Measurements from ENCODE around the gene VPS13D. TPM values are rescaled to one million over a fixed set of nuclear protein-coding genes. Genes with fewer than 3 reads are reported as not detected.

VPS13D gene
- total and polyA plus RNA-seq, 4 donors: 38.5 to 72.2 (median 46.0) TPM

DNA sequence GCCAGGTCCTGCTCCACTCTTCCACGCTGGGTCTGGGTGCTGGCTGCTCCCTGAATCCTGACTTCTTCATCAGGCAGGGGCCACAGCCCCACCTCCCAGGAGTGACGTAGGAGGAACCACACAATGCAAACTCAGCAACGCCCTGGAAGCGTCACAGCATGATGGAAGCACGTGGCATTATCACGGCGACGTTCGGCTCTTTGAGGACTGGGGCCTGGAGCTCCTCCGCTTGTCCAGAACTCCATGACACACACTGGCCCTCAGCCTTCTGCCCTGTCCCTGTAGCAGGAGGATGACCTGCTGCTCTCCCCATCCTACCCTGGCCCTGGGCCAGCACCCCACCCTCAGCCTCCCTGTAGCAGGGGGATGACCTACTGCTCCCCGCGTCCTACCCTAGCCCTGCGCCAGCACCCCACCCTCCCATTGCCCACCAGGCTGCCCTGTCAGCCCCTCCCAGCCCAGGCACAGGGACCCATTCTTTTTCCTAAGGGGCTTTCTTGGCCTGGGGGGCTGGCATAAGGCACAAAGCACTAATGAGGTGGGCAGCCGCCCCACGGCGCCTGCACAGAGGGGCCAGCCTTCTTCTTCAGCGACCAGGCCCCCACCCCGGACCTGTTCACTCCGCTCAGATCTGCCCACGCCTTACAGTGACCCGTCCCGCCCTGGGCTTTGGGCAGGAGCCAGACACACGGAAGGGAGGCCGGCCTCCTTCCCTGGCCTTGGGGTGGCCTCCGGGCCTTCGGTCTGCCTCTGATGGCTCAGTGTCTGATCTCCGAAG is 322.5 kb downstream of the VPS13D start:
- no peaks in the 10 kb centered on the region for H3K9me3 ChIP-seq (ENCODE audit: control insufficient read depth, insufficient read depth, low read length)
- H3K36me3 ChIP-seq (ENCODE audit: control insufficient read depth, insufficient read depth, low read length): no peaks in the 10 kb centered on the region
- H3K4me1 ChIP-seq (ENCODE audit: control insufficient read depth, insufficient read depth, low read length): peaks cover 76% of the 10 kb centered on the region
- H3K4me3 ChIP-seq (ENCODE audit: low read depth, low read length): no peak overlapping the region
- H3K27me3 ChIP-seq (ENCODE audit: control insufficient read depth, insufficient read depth, low read length): no peaks in the 10 kb centered on the region
- WGBS (ENCODE audit: insufficient coverage): 61% methylated on average over 27 of the region's 27 CpGs
- H3K27ac ChIP-seq (ENCODE audit: low read depth, low read length): peak overlapping the region; percentile 78
- DNase-seq (ENCODE audit: low read depth in 4 of 6, low spot score in 6 of 6): no peak

DNA sequence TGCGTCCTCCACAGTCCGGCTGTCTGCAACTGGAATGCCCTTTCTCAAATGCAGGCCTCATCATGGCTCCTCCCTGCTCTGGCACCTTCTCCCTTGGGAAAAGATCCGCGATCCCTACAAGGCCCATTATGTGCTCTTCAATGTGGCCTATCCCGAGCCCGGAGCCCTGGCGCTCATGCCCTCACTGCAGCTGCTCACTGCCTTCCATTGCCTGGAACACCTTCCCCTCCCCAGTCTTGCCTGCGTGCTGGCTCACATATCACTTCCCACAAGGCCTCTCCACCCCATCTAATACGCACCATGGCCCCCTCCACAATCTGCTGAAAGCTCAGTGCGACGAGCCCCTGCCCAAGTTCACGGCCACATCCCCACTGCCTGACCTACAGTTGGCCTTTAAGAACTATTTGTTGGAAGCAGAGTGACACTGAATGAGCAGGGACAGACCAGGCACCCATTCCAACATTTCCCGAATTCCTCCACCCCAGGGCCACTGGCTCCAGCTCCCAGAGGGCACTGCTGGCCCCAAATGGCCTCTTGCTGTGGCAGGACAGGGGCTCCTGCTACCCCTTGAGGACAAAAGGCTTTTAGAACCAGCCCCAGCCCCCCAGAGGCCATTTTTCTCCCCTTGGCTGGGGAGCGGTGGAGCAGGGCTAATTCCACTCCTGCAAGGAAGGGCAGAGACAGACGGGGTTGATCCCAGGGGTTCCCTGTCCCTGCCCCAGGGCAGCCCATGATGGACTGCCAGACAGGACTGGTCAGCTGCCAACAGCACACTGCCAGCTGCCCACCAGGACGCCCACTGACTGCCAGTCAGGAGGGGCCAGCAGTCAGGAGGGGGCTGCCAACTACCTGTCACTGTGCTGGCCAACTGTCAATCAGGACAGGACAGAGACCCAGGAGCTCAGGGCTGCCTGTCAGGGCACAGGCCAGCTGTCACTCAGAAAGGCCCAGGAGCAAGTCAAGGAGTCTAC is 323.4 kb downstream of the VPS13D start:
- 45% methylated on average over 16 of the region's 16 CpGs for WGBS (ENCODE audit: insufficient coverage)
- H3K27ac ChIP-seq (ENCODE audit: low read depth, low read length): peak overlapping the region; percentile 78
- H3K4me3 ChIP-seq (ENCODE audit: low read depth, low read length): no peak overlapping the region
- DNase-seq (ENCODE audit: low read depth in 4 of 6, low spot score in 6 of 6): peak in 2 of 6 donors; percentile 47 to 75
- no peaks in the 10 kb centered on the region for H3K27me3 ChIP-seq (ENCODE audit: control insufficient read depth, insufficient read depth, low read length)
- H3K4me1 ChIP-seq (ENCODE audit: control insufficient read depth, insufficient read depth, low read length): peaks cover 73% of the 10 kb centered on the region
- H3K36me3 ChIP-seq (ENCODE audit: control insufficient read depth, insufficient read depth, low read length): no peaks in the 10 kb centered on the region
- no peaks in the 10 kb centered on the region for H3K9me3 ChIP-seq (ENCODE audit: control insufficient read depth, insufficient read depth, low read length)

DNA sequence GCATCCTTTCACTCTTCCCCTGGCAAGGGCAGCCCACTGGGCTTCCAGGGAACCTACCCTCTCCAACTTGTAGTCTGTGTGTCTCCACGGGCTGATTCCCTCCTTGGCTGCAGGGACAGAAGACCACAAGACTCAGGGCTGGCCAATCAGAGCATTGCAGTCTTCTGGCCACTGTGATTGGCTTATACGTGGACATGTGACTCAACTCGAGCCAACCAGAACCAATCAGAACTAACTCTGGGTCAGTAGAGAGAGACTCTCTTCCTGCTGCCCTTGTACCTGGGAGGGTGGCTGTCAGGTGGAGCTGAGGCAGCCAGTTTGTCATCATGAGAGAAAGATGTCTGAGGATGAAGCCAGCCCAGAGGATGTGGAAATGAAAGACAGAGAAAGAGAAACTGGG is 324.1 kb downstream of the VPS13D start:
- no peak for DNase-seq (ENCODE audit: low read depth in 4 of 6, low spot score in 6 of 6)
- Histone ChIP-seq H3K27ac (ENCODE audit: low read depth, low read length) (peak overlapping the region; percentile 78), H3K9me3 (ENCODE audit: control insufficient read depth, insufficient read depth, low read length) (no peaks in the 10 kb centered on the region), H3K4me1 (ENCODE audit: control insufficient read depth, insufficient read depth, low read length) (peaks cover 70% of the 10 kb centered on the region), H3K27me3 (ENCODE audit: control insufficient read depth, insufficient read depth, low read length) (no peaks in the 10 kb centered on the region), H3K36me3 (ENCODE audit: control insufficient read depth, insufficient read depth, low read length) (no peaks in the 10 kb centered on the region), H3K4me3 (ENCODE audit: low read depth, low read length) (no peak overlapping the region)
- 85% methylated on average over 3 of the region's 3 CpGs for WGBS (ENCODE audit: insufficient coverage)

DNA sequence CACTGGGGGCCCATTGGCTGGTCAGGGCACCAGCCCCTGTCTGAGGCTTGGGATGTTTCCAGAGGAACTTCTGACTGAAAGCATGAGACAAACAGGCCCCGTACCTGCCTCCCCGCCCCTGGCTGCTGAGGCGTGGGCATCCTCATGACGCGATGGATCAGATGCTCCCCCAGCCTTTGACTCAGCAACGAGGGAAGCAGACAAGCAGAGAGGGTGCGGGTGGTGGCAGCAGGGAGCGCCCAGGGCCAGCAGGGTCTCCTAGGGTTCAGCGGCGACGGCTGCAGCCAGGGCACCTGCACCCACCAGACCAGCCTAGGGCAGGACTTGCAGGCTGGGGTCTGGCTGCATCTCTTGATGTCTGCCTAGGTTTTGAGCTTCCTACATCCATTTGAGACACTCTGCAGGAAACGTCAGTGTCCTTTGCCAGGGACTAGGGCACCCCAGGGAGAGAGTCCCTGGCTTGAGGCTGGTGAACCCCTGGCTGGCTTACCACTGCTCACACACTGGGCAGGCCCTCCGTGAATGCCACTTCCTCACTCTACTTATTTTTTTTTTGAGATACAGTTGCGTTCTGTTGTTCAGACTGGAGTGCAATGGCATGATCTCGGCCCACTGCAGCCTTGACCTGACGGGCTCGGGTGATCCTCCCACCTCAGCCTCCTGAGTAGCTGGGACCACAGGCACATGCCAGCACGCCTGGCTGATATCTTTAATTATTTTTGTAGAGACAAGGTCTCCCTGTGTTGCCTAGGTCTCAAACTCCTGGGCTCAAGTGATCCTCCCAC is 324.9 kb downstream of the VPS13D start:
- Histone ChIP-seq H3K4me3 (ENCODE audit: low read depth, low read length) (no peak overlapping the region), H3K27me3 (ENCODE audit: control insufficient read depth, insufficient read depth, low read length) (no peaks in the 10 kb centered on the region), H3K27ac (ENCODE audit: low read depth, low read length) (peak overlapping the region; percentile 89), H3K36me3 (ENCODE audit: control insufficient read depth, insufficient read depth, low read length) (no peaks in the 10 kb centered on the region), H3K9me3 (ENCODE audit: control insufficient read depth, insufficient read depth, low read length) (no peaks in the 10 kb centered on the region), H3K4me1 (ENCODE audit: control insufficient read depth, insufficient read depth, low read length) (peaks cover 63% of the 10 kb centered on the region)
- DNase-seq (ENCODE audit: low read depth in 4 of 6, low spot score in 6 of 6): no peak
- WGBS (ENCODE audit: insufficient coverage): 92% methylated on average over 17 of the region's 18 CpGs

DNA sequence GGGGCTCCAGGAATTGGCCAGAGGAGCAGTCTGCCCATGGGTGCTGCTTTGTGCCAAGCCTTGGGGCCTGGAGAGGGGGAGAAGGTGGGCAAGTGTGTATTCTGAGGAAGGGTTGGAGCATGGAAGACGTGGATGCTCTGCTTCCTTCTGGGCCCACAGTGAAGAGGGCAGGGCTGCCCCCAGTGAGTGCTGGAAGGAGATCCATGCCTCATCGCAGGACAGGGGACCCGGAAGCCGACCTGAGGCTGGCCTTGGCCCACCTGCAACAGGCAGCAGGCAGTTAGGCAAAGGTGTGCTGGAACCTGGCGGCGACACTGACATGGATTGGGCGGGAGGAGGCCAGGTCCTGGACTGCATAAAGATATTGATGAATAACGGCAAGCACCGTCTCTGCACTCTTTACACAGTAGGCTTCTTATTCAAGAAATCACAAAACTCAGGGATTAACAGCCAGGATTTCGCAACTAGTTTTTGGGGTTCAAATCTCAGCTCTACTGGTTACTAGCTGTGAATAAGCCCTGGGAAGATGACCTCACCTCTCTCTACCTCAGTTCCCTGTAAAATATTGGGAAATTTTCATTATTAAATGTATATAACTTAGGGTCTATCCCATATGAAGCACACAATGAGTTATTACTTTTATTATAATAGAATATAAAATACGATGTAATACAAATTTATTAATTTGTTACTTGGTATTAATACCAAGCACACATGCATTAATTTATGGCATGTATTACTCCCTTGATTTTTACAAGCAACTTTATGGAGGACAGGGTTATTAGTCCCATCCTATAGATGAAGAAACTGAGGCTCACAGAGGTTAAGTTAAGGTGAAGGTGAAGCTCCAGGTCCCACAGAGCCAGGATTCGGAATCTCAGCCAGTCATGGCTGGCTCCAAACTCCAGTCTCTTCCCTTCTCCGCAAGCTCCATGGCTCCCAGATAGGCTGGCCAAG is 325.9 kb downstream of the VPS13D start:
- Histone ChIP-seq H3K4me1 (ENCODE audit: control insufficient read depth, insufficient read depth, low read length) (peaks cover 56% of the 10 kb centered on the region), H3K36me3 (ENCODE audit: control insufficient read depth, insufficient read depth, low read length) (no peaks in the 10 kb centered on the region), H3K27me3 (ENCODE audit: control insufficient read depth, insufficient read depth, low read length) (no peaks in the 10 kb centered on the region), H3K9me3 (ENCODE audit: control insufficient read depth, insufficient read depth, low read length) (no peaks in the 10 kb centered on the region), H3K4me3 (ENCODE audit: low read depth, low read length) (no peak overlapping the region), H3K27ac (ENCODE audit: low read depth, low read length) (peak overlapping the region; percentile 89)
- DNase-seq (ENCODE audit: low read depth in 4 of 6, low spot score in 6 of 6): no peak
- 92% methylated on average over 7 of the region's 13 CpGs for whole genome bisulfite sequencing (ENCODE audit: insufficient coverage)

DNA sequence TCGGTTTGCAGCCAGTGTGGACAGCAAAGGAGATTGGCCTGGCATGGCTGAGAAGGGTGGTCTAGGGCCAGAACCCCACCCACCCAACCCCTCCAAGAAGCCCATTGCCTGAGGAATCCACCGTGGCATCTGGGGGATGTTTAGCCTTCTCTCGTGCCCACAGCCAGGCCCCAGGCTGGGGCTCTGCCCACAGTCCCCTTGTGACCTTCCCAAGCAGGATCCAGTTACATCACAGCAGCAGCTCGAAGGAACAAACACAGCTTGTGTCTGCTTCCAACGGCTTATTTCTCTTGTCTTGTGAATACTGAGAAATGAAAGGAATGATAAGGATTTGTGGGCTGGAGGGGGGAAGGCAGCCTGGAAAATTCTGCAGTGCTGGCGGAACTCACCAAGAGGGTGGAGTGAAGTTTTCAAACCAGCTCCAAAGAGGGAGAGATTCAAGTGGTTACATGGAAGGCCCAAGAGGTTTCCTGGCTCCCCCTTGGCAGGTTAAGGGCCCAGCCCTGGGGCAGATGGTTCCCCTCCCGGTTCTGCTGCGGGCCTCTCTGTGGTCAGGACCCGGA is 326.6 kb downstream of the VPS13D start:
- no peak overlapping the region for H3K4me3 ChIP-seq (ENCODE audit: low read depth, low read length)
- no peaks in the 10 kb centered on the region for H3K27me3 ChIP-seq (ENCODE audit: control insufficient read depth, insufficient read depth, low read length)
- H3K36me3 ChIP-seq (ENCODE audit: control insufficient read depth, insufficient read depth, low read length): no peaks in the 10 kb centered on the region
- H3K9me3 ChIP-seq (ENCODE audit: control insufficient read depth, insufficient read depth, low read length): no peaks in the 10 kb centered on the region
- H3K27ac ChIP-seq (ENCODE audit: low read depth, low read length): peak overlapping the region; percentile 89
- DNase-seq (ENCODE audit: low read depth in 4 of 6, low spot score in 6 of 6): peak in 1 of 6 donors; percentile 81
- 54% methylated on average over 6 of the region's 9 CpGs for WGBS (ENCODE audit: insufficient coverage)
- H3K4me1 ChIP-seq (ENCODE audit: control insufficient read depth, insufficient read depth, low read length): peaks cover 56% of the 10 kb centered on the region

DNA sequence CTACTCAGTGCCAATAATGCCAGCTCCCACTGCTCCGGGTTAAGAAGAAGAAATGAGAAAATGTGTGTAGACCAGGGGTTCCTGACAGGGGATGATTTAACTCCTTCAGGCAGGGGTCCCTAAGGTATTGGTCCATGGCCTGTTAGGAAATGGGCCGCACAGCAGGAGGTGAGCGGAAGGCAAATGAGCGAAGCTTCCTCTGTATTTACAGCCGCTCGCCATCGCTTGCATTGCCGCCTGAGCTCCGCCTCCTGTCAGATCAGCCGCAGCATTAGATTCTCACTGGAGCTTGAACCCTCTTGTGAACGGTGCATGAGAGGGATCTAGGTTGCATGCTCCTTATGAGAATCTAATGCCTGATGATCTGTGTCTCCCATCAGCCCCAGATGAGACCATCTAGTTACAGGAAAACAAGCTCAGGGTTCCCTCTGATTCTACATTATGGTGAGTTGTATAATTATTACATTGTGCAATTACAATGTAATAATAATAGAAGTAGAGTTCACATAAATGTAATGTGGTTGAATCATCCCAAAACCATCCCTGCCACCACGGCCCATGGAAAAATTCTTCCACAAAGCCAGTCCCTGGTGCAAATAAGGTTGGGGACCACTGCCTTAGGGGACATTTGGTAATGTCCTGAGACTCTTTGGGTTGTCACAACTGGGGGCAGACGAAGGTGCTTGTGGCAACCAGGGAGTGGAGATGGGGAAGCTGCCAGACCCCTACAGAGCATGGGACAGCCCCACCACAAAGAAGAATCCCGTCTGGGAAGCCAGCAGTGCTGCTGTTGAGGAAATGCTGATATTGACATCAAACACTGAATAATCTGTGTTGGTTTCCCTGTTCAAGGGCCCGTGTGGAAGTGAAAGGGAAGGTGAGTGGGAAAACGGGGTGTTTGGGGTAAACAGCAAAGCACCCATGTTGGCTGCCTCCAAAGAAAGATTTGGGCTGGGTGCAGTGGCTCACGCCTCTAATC is 327.4 kb downstream of the VPS13D start:
- Histone ChIP-seq H3K4me3 (ENCODE audit: low read depth, low read length) (no peak overlapping the region), H3K27ac (ENCODE audit: low read depth, low read length) (peak overlapping the region; percentile 89), H3K9me3 (ENCODE audit: control insufficient read depth, insufficient read depth, low read length) (no peaks in the 10 kb centered on the region), H3K4me1 (ENCODE audit: control insufficient read depth, insufficient read depth, low read length) (peaks cover 53% of the 10 kb centered on the region), H3K36me3 (ENCODE audit: control insufficient read depth, insufficient read depth, low read length) (no peaks in the 10 kb centered on the region), H3K27me3 (ENCODE audit: control insufficient read depth, insufficient read depth, low read length) (no peaks in the 10 kb centered on the region)
- 88% methylated on average over 11 of the region's 17 CpGs for WGBS (ENCODE audit: insufficient coverage)
- DNase-seq (ENCODE audit: low read depth in 4 of 6, low spot score in 6 of 6): no peak

DNA sequence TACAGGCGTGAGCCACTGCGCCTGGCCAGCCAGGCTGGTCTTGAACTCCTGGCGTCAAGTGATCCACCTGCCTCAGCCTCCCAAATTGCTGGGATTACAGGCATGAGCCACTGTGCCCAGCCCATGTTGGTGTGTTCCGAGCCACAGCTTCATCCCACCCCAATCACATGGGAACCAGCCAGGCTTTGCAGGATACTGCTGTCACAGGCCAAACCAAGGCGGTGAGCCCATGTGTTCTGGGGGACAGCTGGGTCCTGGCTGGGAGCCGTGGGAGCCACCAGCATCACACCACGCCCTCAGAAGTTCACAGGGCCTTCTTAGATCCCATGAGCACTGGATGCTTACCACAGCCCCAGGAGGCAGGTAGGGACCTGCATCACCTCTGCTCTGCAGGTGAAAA is 331.3 kb downstream of the VPS13D start:
- 85% methylated on average over 7 of the region's 7 CpGs for WGBS (ENCODE audit: insufficient coverage)
- Histone ChIP-seq H3K9me3 (ENCODE audit: control insufficient read depth, insufficient read depth, low read length) (peaks cover 9% of the 10 kb centered on the region), H3K27me3 (ENCODE audit: control insufficient read depth, insufficient read depth, low read length) (no peaks in the 10 kb centered on the region), H3K4me3 (ENCODE audit: low read depth, low read length) (no peak overlapping the region), H3K27ac (ENCODE audit: low read depth, low read length) (no peak overlapping the region), H3K4me1 (ENCODE audit: control insufficient read depth, insufficient read depth, low read length) (peaks cover 33% of the 10 kb centered on the region), H3K36me3 (ENCODE audit: control insufficient read depth, insufficient read depth, low read length) (no peaks in the 10 kb centered on the region)
- DNase-seq (ENCODE audit: low read depth in 4 of 6, low spot score in 6 of 6): no peak
